ENCODE data around the gene DENND2D. TPM values are rescaled to one million over a fixed set of nuclear protein-coding genes. Genes with fewer than 3 reads are reported as not detected.

DENND2D gene
- total RNA-seq, 3 donors from 2014 or later = 27.7 to 70.8 (median 34.4) TPM

DNA sequence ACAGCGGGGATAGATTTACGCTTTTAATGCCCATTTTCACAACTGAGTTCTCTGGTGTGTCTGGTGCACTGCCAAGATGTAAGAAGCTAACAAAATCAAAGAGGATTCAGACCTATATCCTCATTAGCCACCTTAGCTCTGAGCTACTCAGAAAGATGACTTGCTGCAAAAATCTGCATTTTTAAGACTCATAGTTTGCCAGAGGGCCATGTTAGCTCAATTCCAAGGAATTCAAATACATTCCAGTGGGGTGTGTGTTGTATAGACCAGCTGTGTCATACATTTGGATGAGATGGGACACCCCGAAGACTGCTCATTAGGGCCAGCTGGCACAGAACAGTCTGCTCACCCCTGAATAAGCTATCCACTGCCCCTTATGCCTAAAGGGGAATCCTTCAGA, 8.9 kb downstream of the DENND2D start:
- intact Hi-C loops (cut with DNase I; ENCODE audit: low total_unique reads) = no loop called here
- DNase-seq (ENCODE audit: low spot score in 2 of 2) = no peak
- Histone ChIP-seq H3K27me3 (no peaks in the 10 kb centered on the region), H3K9me3 (no peaks in the 10 kb centered on the region), H3K27ac (peak overlapping the region; percentile 74 to 77), H3K4me3 (no peak overlapping the region), H3K4me1 (peaks cover 0 to 5% of the 10 kb centered on the region in 2 donors), H3K36me3 (no peaks in the 10 kb centered on the region)
- no peak for TF ChIP-seq POLR2A (IDR thresholded peaks at IDR 0.05)
- TF ChIP-seq, protein P1, sequence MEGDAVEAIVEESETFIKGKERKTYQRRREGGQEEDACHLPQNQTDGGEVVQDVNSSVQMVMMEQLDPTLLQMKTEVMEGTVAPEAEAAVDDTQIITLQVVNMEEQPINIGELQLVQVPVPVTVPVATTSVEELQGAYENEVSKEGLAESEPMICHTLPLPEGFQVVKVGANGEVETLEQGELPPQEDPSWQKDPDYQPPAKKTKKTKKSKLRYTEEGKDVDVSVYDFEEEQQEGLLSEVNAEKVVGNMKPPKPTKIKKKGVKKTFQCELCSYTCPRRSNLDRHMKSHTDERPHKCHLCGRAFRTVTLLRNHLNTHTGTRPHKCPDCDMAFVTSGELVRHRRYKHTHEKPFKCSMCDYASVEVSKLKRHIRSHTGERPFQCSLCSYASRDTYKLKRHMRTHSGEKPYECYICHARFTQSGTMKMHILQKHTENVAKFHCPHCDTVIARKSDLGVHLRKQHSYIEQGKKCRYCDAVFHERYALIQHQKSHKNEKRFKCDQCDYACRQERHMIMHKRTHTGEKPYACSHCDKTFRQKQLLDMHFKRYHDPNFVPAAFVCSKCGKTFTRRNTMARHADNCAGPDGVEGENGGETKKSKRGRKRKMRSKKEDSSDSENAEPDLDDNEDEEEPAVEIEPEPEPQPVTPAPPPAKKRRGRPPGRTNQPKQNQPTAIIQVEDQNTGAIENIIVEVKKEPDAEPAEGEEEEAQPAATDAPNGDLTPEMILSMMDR (IDR thresholded peaks at IDR 0.05) = no peak

DNA sequence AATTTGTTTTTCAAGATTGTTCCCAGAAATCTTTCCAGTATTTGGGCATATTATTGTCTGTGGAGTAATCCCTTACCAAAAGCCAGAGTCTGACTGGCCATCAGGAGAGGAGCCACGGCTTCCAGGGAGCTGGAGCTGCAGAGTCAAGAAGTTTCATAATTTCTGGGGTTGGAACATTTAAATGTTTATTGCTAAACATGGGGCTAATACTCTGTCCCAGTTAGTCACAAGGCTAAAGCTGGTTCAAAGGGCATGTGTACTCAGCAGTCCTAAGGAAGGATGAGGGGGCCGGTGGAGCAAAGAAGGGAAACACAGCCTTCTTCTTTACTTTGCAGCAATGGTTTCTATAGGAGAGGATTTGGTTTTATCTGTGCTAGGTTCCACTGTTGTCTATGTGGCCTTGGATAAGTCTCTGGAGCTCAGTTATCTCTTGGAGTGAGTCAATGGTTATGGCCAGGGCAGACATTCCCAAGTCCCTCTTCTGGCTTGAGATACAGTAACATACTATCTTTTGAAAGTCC, 9.5 kb downstream of the DENND2D start:
- Histone ChIP-seq H3K36me3 (no peaks in the 10 kb centered on the region), H3K27me3 (no peaks in the 10 kb centered on the region), H3K4me1 (peaks cover 0 to 5% of the 10 kb centered on the region in 2 donors), H3K27ac (peak overlapping the region; percentile 74 to 77), H3K4me3 (no peak overlapping the region), H3K9me3 (no peaks in the 10 kb centered on the region)
- no peak for DNase-seq (ENCODE audit: low spot score in 2 of 2)
- intact Hi-C loops (cut with DNase I; ENCODE audit: low total_unique reads) = no loop called here
- TF ChIP-seq POLR2A (IDR thresholded peaks at IDR 0.05) (no peak), POLR2AphosphoS5 (IDR thresholded peaks at IDR 0.05) (no peak)
- TF ChIP-seq, protein P1 (IDR thresholded peaks at IDR 0.05) = no peak

DNA sequence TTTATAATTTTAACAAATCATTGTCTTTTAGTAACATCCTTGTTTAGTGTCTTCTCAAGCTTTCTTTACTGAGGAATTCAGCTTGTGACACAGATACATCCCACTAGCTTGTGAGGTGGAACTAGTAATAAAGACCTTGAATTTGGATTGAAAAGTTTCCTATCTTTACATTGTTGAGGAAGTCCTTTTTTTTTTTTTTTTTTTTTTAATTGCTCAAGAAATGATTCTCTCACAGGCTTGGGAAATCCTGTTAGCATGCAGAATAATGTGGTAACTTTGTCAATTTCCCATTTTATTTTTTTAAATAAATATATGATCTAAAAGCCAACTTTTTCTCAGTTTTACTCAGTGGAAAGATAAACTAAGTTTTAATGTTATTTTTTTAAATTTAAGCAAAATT, 15.8 kb downstream of the DENND2D start:
- intact Hi-C loops (cut with DNase I; ENCODE audit: low total_unique reads) = no loop called here
- H3K4me3 ChIP-seq = no peak overlapping the region
- no peaks in the 10 kb centered on the region for H3K27me3 ChIP-seq
- no peaks in the 10 kb centered on the region for H3K9me3 ChIP-seq
- H3K27ac ChIP-seq = no peak overlapping the region
- no peaks in the 10 kb centered on the region for H3K36me3 ChIP-seq
- no peak for DNase-seq (ENCODE audit: low spot score in 2 of 2)
- no peaks in the 10 kb centered on the region for H3K4me1 ChIP-seq
- TF ChIP-seq POLR2A (IDR thresholded peaks at IDR 0.05) = no peak
- no peak for TF ChIP-seq POLR2AphosphoS5 (IDR thresholded peaks at IDR 0.05)
- TF ChIP-seq, protein P1 (IDR thresholded peaks at IDR 0.05) = no peak

DNA sequence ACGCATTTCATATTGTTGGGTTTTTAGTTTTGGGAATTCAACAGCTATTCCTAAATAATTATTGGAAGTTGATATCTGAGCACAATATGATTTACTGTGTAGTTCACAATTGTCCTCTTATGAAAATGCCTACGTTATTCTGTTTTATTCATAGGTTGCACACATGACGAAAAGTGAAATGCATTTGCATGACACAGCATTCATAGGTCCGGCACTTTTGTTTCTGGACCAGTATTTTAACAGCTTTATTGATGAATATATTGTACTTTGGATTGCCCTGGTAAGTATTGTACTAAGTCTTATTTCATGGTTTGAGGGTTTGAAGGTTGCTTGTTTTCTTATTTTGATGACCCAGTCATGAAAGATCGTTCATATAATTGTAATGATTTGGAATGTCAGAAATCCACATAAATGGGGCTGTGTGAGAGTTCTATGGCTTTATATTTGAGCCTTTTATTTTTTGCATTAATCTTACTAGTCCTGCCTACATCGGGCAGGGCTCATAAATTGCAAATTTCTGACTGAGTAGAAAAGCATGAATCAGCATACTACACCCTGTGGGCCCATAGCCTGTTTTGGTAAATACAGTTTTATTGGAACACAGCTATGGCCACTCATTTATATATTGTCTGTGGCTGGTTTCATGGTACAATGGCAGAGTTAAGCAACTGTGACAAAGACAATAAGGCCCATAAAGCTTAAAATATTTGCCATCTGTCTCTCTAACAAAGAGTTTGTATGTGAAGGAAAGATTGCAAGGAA, 17.0 kb downstream of the DENND2D start:
- intact Hi-C loops (cut with DNase I; ENCODE audit: low total_unique reads) = no loop called here
- Histone ChIP-seq H3K36me3 (no peaks in the 10 kb centered on the region), H3K27ac (no peak overlapping the region), H3K4me1 (no peaks in the 10 kb centered on the region), H3K9me3 (no peaks in the 10 kb centered on the region), H3K4me3 (no peak overlapping the region), H3K27me3 (no peaks in the 10 kb centered on the region)
- no peak for DNase-seq (ENCODE audit: low spot score in 2 of 2)
- TF ChIP-seq, protein P1 (IDR thresholded peaks at IDR 0.05) = no peak
- TF ChIP-seq POLR2A (IDR thresholded peaks at IDR 0.05) (no peak), POLR2AphosphoS5 (IDR thresholded peaks at IDR 0.05) (no peak)

DNA sequence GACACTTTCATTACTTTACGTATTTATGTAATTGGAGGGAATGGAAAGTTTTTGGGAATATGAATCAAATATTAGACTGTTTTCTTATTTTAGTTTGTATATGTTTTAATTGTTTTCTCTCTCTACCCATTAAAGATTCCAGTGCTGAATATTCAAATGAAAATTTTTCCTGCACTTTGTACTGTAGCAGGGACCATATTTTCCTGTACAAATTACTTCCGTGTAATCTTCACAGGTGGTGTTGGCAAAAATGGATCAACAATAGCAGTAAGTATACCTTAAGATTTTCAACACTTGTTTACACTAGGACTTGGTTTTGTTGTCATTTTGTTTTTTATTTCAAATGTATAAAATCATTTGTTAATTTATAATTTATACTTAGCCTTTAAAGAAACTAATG, 18.4 kb downstream of the DENND2D start:
- Histone ChIP-seq H3K9me3 (no peaks in the 10 kb centered on the region), H3K27me3 (no peaks in the 10 kb centered on the region), H3K4me3 (no peak overlapping the region), H3K27ac (no peak overlapping the region), H3K4me1 (no peaks in the 10 kb centered on the region), H3K36me3 (peaks cover 2% of the 10 kb centered on the region)
- no peak for TF ChIP-seq POLR2A (IDR thresholded peaks at IDR 0.05)
- TF ChIP-seq POLR2AphosphoS5 (IDR thresholded peaks at IDR 0.05) = no peak
- TF ChIP-seq, protein P1 (IDR thresholded peaks at IDR 0.05) = no peak
- intact Hi-C loops (cut with DNase I; ENCODE audit: low total_unique reads) = no loop called here
- no peak for DNase-seq (ENCODE audit: low spot score in 2 of 2)

All from breast epithelium (tissue), 4 donors.